ENCODE measurements around the gene SEPTIN11.

Gene SEPTIN11

DNA sequence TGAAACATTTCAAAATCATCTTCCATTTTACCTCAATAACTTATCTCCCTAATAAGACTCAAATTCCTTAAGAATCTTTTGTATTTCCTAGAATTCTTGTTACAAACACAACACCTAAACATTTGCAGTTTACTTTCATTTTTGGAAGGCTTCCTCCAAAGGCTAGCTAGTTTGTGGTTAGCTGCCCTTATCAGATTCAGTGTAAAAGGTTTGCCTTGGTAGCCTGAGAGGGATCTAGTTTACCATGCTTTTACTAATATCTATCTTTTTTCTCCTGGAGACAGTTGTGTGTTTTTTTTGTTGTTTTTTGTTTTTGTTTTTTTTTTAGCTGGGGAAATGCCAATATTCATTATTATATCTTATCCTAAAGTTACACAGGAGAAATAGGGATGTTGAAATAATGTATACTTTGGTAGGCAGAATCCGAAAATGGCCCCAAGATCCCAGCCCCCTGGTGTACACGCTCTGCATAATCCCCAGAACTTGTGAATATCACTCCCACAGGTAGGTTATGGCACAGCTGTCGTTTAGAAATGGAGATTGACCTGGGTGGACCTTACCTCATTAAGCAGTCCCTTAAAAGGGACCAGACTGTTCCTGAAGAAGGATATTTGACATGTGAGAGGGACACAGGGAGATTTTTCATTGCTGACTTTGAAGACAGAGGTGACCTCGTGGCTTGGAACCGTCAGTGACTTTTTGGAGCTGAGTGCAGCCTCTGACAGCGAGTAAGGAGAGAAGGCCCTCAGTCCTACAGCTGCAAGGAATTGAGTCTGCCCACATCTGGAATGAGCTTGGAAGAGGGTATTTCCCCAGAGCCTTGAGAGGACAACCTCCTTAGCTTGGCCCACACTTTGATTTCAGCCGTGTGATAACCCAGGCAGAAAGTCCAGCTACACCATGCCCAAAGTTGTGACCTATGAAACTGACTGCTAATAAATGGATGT lies 33.4 kb downstream of the SEPTIN11 start:
- Mint-ChIP-seq H3K9me3 (peaks cover 6% of the 10 kb centered on the region), H3K4me3 (no peak overlapping the region), H3K27me3 (no peaks in the 10 kb centered on the region), H3K4me1 (ENCODE audit: low read depth) (peaks cover 83% of the 10 kb centered on the region), H3K36me3 (ENCODE audit: low read depth) (peaks cover 10% of the 10 kb centered on the region), H3K27ac (peak overlapping the region; percentile 50)

DNA sequence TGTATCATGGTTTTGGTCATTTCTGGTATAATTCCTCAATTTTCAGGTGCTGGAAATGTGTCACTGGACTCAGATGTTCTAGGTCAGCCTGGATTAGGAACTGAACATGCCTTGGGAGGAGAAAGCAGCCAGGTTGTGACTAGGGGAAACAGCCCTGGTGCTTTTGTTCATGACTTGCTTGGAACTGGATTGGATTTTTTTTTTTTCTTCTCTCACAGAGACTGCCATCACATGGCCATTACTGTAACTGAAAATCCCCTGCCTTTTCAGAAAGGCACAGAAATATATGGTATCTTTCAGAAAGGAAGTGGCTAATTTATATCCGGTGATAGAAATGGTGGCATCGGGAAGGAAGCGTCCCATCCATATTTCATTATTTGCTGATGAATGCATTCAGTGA lies 34.6 kb downstream of the SEPTIN11 start:
- peaks cover 1% of the 10 kb centered on the region for H3K9me3 Mint-ChIP-seq
- peaks cover 7% of the 10 kb centered on the region for H3K36me3 Mint-ChIP-seq (ENCODE audit: low read depth)
- H3K4me3 Mint-ChIP-seq, result no peak overlapping the region
- H3K27me3 Mint-ChIP-seq, result no peaks in the 10 kb centered on the region
- H3K27ac Mint-ChIP-seq, result peak overlapping the region; percentile 22
- H3K4me1 Mint-ChIP-seq (ENCODE audit: low read depth), result peaks cover 83% of the 10 kb centered on the region

DNA sequence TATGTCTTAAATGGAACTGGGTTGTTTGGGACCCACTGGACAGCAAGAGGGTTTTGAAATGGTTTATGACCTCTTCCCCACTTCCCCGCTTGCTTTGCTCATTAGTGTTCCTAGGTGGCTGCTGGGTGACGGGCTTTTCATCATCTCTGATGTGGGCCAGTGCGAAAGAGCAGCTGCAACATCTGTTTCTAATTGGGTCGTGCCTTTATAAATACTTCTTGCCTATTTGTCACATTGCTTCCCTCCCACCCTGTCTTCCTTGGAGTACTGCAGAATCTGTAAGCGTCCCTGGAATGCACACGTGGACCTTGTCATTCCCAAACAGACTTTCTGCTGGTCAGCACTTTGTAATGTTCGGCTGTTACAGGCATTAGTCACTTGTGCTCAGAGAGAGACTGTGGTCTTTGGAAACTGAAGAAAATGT lies 35.2 kb downstream of the SEPTIN11 start:
- peaks cover 6% of the 10 kb centered on the region for H3K36me3 Mint-ChIP-seq (ENCODE audit: low read depth)
- H3K4me1 Mint-ChIP-seq (ENCODE audit: low read depth), result peaks cover 87% of the 10 kb centered on the region
- peak overlapping the region; percentile 41 for H3K27ac Mint-ChIP-seq
- peaks cover 1% of the 10 kb centered on the region for H3K9me3 Mint-ChIP-seq
- H3K4me3 Mint-ChIP-seq, result no peak overlapping the region
- H3K27me3 Mint-ChIP-seq, result no peaks in the 10 kb centered on the region

DNA sequence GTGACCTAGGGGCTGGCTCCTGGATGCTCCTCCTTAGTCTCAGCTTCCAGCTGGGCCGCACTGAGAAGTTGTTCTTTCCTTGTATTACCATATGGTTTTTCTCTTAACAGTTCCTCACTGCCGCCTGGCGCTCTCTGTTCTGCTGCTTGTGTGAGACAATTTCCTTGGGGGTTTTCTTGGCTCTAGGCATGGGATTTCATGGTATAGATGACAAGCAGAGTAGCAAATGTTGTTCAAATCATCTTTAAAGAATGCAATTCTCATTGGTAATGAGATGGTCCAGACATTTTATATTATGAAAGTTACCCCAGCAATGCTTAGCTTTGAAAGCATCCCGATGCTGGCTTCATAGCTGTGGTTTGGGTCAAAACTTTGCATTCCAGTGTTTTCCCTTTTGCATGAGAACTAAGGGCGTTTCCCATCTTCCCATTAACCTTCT lies 37.6 kb downstream of the SEPTIN11 start:
- H3K9me3 Mint-ChIP-seq, result peaks cover 7% of the 10 kb centered on the region
- H3K27ac Mint-ChIP-seq, result no peak overlapping the region
- no peak overlapping the region for H3K4me3 Mint-ChIP-seq
- H3K36me3 Mint-ChIP-seq (ENCODE audit: low read depth), result peaks cover 21% of the 10 kb centered on the region
- H3K27me3 Mint-ChIP-seq, result no peaks in the 10 kb centered on the region
- peaks cover 96% of the 10 kb centered on the region for H3K4me1 Mint-ChIP-seq (ENCODE audit: low read depth)

DNA sequence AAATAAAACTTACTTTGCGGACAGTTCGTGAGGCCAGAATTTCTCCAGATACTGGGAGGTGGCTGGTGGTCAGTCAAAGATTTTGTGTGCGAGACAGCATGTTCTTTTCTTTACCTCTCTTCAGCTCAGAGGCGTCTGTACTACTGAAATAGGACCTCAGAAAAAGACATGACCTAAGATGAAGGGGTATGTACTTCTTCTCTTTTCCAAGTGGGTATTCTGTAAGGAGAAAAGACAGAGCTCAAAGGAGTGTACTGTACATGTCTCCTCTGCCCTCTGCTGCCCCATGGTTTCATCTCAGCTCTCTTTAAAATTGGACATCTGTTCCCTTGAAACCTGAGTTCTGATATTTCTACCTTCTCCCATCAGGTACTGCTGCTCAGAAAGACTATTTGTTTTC lies 38.1 kb downstream of the SEPTIN11 start:
- H3K36me3 Mint-ChIP-seq (ENCODE audit: low read depth), result peaks cover 18% of the 10 kb centered on the region
- H3K27me3 Mint-ChIP-seq, result no peaks in the 10 kb centered on the region
- no peak overlapping the region for H3K4me3 Mint-ChIP-seq
- H3K9me3 Mint-ChIP-seq, result peaks cover 10% of the 10 kb centered on the region
- no peak overlapping the region for H3K27ac Mint-ChIP-seq
- peaks cover 96% of the 10 kb centered on the region for H3K4me1 Mint-ChIP-seq (ENCODE audit: low read depth)

DNA sequence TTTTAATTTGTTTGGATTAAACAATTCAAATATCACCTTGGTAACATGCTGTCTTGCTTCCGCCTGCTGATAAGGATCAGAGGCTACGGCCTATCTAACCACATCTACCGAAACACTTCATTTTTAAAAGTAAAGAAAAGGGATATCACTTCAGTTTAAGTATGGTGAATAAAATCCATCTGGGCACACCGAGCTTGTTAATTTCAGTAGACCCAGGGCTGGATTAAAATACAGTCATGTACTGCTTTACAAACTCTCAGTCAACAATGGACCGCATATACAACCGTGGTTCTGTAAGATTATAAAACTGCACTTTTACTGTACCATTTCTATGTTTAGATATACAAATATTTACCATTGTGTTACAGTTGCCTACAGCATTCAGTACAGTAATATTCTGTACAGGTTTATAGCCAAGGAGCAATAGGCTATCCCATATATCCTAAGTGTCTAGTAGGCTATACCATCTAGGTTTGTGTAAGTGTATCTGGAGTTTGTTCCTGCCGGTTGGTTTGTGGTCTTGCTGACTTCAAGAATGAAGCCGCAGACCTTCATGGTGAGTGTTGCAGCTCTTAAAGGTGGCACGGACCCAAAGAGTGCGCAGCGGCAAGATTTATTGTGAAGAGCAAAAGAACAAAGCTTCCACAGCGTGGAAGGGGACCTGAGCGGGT lies 40.0 kb downstream of the SEPTIN11 start:
- Mint-ChIP-seq H3K27me3 (no peaks in the 10 kb centered on the region), H3K4me3 (peak overlapping the region; percentile 33), H3K36me3 (ENCODE audit: low read depth) (peaks cover 22% of the 10 kb centered on the region), H3K4me1 (ENCODE audit: low read depth) (peaks cover 95% of the 10 kb centered on the region), H3K9me3 (peaks cover 13% of the 10 kb centered on the region), H3K27ac (peak overlapping the region; percentile 56)

DNA sequence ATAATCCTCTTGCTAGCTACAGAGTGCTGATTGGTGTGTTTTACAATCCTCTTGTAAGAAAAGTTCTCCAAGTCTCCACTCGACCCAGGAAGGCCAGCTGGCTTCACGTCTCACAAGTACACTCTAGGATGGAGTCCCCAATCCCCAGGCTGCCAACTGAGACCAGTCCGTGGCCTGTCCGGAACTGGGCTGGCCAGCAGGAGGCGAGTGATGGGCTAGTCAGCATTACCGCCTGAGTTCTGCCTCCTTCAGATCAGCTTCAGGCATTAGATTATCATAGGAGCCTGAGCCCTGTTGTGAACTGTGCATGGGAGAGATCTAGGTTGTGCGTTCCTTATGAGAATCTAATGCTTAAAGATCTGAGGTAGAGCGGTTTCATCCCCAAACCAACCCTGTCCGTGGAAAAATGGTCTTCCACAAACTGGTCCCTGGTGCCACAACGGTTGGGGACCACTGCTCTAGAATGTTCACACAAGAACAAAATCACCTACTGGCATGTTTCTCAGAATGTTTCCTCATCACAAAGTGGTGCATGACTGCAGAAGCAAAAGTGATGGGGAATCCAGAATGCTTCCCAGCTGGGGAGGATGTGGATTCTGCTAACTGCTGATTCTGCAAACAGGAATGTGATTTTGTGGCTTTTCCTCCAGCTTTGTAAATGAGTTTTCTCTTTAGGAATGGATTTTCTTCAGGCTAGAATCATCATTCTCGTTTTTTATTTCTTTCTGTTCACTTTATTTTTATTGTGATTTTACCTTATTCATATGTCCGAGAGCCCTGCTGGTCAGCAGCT lies 40.9 kb downstream of the SEPTIN11 start:
- H3K36me3 Mint-ChIP-seq (ENCODE audit: low read depth), result peaks cover 23% of the 10 kb centered on the region
- H3K9me3 Mint-ChIP-seq, result peaks cover 13% of the 10 kb centered on the region
- no peaks in the 10 kb centered on the region for H3K27me3 Mint-ChIP-seq
- peak overlapping the region; percentile 56 for H3K27ac Mint-ChIP-seq
- H3K4me1 Mint-ChIP-seq (ENCODE audit: low read depth), result peaks cover 93% of the 10 kb centered on the region
- H3K4me3 Mint-ChIP-seq, result peak overlapping the region; percentile 33

DNA sequence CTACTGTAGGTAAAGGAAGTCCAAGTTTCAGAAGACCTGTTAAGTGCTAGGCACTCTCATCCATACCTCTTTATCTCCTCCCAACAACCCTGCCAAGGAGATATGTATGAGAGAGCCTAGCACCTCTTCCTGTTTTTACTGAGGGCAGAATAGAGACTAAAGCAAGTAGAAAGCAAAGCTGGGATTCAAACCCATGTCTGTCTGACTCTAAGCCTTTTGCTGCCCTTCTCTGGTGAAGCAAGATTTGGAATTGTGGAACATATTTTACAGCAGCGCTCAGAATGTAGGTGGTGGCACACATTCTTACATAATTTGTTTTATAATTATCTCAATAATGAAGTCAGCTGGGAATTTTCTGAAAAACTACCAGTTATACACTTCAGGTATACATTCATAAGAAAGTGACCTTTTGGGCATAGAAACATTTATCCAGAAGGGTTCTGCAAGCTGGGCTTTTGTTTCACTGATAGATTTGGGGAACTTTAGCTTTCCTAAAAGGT lies 41.7 kb downstream of the SEPTIN11 start:
- Mint-ChIP-seq H3K4me3 (no peak overlapping the region), H3K9me3 (peaks cover 13% of the 10 kb centered on the region), H3K27me3 (no peaks in the 10 kb centered on the region), H3K36me3 (ENCODE audit: low read depth) (peaks cover 30% of the 10 kb centered on the region), H3K4me1 (ENCODE audit: low read depth) (peaks cover 93% of the 10 kb centered on the region), H3K27ac (no peak overlapping the region)

DNA sequence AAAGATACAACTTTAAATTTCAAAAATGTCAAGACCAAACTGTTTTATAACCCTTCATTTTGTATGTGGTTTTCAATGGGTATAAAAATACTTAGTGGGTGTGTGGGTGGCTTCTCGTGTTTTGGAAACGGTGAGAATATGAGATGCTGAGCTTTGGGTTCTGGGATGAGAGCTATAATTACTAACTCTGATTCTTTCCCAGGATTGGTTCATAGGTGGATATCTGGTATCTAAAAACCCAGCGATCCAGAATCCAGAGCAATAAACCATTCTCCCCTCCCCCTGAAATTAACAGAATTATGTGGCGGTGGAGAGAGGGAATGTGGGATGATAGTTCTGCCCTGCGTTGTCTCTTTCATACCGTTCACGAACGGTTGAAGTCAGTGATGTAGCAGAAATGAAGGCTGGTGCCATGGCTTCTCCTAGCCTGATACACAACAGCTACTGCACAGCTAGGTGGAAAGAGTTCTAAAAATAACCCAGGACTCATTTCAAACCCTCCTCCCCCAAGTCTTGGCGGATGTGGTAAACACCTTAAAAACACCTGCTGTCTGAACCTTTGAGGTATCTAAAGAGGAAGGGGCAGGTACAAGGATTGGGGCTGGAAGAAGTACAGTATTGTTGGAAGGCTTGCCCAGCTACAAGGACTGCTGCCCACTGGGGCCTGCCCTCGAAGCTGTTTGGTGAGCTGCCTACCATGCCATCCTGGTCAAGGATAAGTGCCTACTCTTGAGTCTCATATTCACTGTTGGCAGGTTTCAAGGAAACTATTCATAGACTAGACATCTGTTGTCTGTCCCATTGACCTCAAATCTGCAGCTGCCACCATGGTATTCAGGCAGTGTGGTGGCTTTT lies 44.5 kb downstream of the SEPTIN11 start:
- peaks cover 71% of the 10 kb centered on the region for H3K4me1 Mint-ChIP-seq (ENCODE audit: low read depth)
- H3K27ac Mint-ChIP-seq, result peak overlapping the region; percentile 72

DNA sequence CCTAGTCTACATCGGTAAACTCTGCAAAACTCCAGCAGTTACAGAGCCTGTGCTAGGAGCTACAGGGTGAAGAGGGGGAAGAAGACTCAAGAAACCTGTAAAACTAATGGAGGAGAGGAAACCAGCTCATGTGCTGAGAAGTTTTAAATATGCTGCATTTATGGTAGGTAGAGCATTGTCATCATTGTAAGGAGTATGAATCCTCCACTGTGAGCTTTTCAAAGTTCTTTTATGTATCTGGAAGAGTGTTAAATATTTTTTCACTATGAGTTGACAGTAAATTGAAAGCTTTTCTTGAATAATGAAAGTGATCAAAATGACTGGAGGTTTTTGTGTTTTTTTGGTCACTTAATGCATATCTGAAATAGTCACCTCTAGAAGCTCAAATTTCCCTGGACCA lies 46.2 kb downstream of the SEPTIN11 start:
- H3K9me3 Mint-ChIP-seq, result peaks cover 6% of the 10 kb centered on the region
- H3K4me3 Mint-ChIP-seq, result no peak overlapping the region
- no peak overlapping the region for H3K27ac Mint-ChIP-seq
- H3K27me3 Mint-ChIP-seq, result no peaks in the 10 kb centered on the region
- H3K36me3 Mint-ChIP-seq (ENCODE audit: low read depth), result peaks cover 63% of the 10 kb centered on the region
- peaks cover 53% of the 10 kb centered on the region for H3K4me1 Mint-ChIP-seq (ENCODE audit: low read depth)

More for the DNA sequence above, 44.5 kb downstream of the SEPTIN11 start:
- peaks cover 13% of the 10 kb centered on the region for H3K9me3 Mint-ChIP-seq
- H3K4me3 Mint-ChIP-seq, result peak overlapping the region; percentile 59
- H3K27me3 Mint-ChIP-seq, result no peaks in the 10 kb centered on the region
- peaks cover 58% of the 10 kb centered on the region for H3K36me3 Mint-ChIP-seq (ENCODE audit: low read depth)

DNA sequence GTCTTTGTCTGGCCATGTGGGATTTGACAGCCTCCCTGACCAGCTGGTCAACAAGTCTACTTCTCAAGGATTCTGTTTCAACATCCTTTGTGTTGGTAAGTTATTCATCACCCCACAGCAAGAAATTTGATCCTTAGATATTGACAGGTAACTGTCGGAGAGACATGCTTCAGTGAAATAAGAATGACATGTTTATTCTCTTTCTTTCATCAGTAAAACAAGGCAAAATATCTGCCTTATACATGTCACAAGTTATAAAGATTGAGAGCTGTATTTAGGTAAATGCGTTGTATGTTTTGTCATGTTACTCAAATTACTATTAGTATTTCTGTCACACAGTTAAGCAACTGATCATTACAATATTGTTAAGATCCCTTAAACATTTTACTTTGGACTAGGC lies 46.9 kb downstream of the SEPTIN11 start:
- Mint-ChIP-seq H3K4me1 (ENCODE audit: low read depth) (peaks cover 47% of the 10 kb centered on the region), H3K9me3 (peaks cover 6% of the 10 kb centered on the region), H3K27me3 (no peaks in the 10 kb centered on the region), H3K36me3 (ENCODE audit: low read depth) (peaks cover 61% of the 10 kb centered on the region), H3K4me3 (no peak overlapping the region), H3K27ac (no peak overlapping the region)

DNA sequence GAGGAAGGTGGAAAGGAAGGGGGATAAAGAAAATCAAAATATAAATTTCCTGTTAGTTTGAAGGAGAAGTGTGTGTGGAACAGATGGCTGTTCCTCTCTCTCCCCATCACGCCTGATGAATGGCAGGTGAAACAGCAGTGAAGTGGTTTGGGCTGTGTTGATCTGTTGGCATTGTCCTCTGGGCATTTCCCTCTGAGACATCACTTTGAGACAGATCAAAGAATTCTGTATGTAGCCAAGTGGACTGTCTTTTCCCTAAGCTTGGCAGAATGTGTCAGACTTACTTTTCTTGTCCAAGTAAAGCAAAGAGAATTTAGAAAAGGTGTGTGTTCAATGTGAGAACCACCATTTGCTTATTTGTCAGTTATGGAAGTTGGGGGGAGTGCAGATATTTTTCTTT lies 47.5 kb downstream of the SEPTIN11 start:
- peaks cover 6% of the 10 kb centered on the region for H3K9me3 Mint-ChIP-seq
- H3K27ac Mint-ChIP-seq, result no peak overlapping the region
- peaks cover 45% of the 10 kb centered on the region for H3K4me1 Mint-ChIP-seq (ENCODE audit: low read depth)
- H3K36me3 Mint-ChIP-seq (ENCODE audit: low read depth), result peaks cover 61% of the 10 kb centered on the region
- H3K27me3 Mint-ChIP-seq, result no peaks in the 10 kb centered on the region
- H3K4me3 Mint-ChIP-seq, result no peak overlapping the region

DNA sequence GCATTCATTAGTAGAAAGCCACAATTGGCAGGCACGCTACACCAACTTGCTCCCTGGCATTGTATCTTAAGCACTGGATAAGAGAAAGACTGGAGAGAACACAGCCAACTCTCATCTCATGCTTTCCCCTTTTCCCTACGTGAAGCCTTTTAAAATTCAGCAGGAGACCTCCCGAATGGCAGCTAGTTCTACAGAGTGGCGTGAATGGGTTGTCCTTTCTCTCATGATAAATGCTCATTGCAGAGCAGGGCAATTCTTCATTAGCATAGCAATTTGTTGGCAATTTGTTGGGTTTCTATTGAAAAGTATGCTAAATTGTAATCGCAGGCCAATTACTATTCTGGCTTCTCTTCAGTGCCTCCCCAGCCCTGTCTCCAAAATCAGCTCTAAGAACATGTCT lies 48.0 kb downstream of the SEPTIN11 start:
- no peak overlapping the region for H3K4me3 Mint-ChIP-seq
- peaks cover 5% of the 10 kb centered on the region for H3K9me3 Mint-ChIP-seq
- no peaks in the 10 kb centered on the region for H3K27me3 Mint-ChIP-seq
- H3K36me3 Mint-ChIP-seq (ENCODE audit: low read depth), result peaks cover 64% of the 10 kb centered on the region
- H3K4me1 Mint-ChIP-seq (ENCODE audit: low read depth), result peaks cover 45% of the 10 kb centered on the region
- H3K27ac Mint-ChIP-seq, result no peak overlapping the region

Data from stimulated activated naive CD8-positive, alpha-beta T cell treated with anti-CD3 and anti-CD28 coated beads, Interleukin-15, Interleukin-2, amounts not matched to agents 100 ng/mL and 50 ng/mL, for 24 hours (primary cell).